ENCODE data around the gene KDM4B.

KDM4B gene

GRCh38 chr19:5139583-5140325, 170.8 kb downstream of the KDM4B start:
- TF ChIP-seq EZH2 (IDR thresholded peaks at IDR 0.05; ENCODE audit: borderline replicate concordance, low read depth, low read length, severe bottlenecking) (no peak), CTCF (IDR thresholded peaks at IDR 0.05; ENCODE audit: borderline replicate concordance, extremely low read depth, low read length, poor library complexity, severe bottlenecking) (no peak)
- no peaks in the 10 kb centered on the region for H3K79me2 ChIP-seq (ENCODE audit: insufficient read depth, low read length)
- ATAC-seq (ENCODE audit: insufficient read depth, low read depth): no peak
- H3K36me3 ChIP-seq (ENCODE audit: insufficient read depth, low read length): peaks cover 97% of the 10 kb centered on the region
- H3K4me2 ChIP-seq (ENCODE audit: insufficient read depth, low read length): no peak overlapping the region
- peaks cover 18% of the 10 kb centered on the region for H4K20me1 ChIP-seq (ENCODE audit: insufficient read depth, low read length)
- 0 out of 2 replicates have a peak, but pooled peaks cover 3% of the 10 kb centered on the region for H3K4me1 ChIP-seq (ENCODE audit: insufficient read depth, low read length)
- no peak overlapping the region for H2AFZ ChIP-seq (ENCODE audit: low read depth, low read length)
- H3K9ac ChIP-seq (ENCODE audit: low read depth, low read length): no peak overlapping the region
- H3K4me3 ChIP-seq (ENCODE audit: low read depth in 1 of 2, low read length in 2 of 2): no peak overlapping the region
- H3K9me3 ChIP-seq (ENCODE audit: insufficient read depth, low read length, severe bottlenecking): no peaks in the 10 kb centered on the region
- H3K27ac ChIP-seq (ENCODE audit: low read length): no peak overlapping the region
- H3K27me3 ChIP-seq (ENCODE audit: insufficient read depth, low read length, poor library complexity): no peaks in the 10 kb centered on the region
- DNase-seq: no peak

GRCh38 chr19:5141129-5141849, 172.4 kb downstream of the KDM4B start:
- no peak for ATAC-seq (ENCODE audit: insufficient read depth, low read depth)
- no peak for DNase-seq
- Histone ChIP-seq H2AFZ (ENCODE audit: low read depth, low read length) (no peak overlapping the region), H3K4me3 (ENCODE audit: low read depth in 1 of 2, low read length in 2 of 2) (no peak overlapping the region), H3K27me3 (ENCODE audit: insufficient read depth, low read length, poor library complexity) (no peaks in the 10 kb centered on the region), H3K4me2 (ENCODE audit: insufficient read depth, low read length) (no peak overlapping the region), H3K9ac (ENCODE audit: low read depth, low read length) (no peak overlapping the region), H3K27ac (ENCODE audit: low read length) (no peak overlapping the region), H3K4me1 (ENCODE audit: insufficient read depth, low read length) (0 out of 2 replicates have a peak, but pooled peaks cover 3% of the 10 kb centered on the region), H3K9me3 (ENCODE audit: insufficient read depth, low read length, severe bottlenecking) (no peaks in the 10 kb centered on the region), H4K20me1 (ENCODE audit: insufficient read depth, low read length) (peaks cover 18% of the 10 kb centered on the region), H3K36me3 (ENCODE audit: insufficient read depth, low read length) (peaks cover 93% of the 10 kb centered on the region), H3K79me2 (ENCODE audit: insufficient read depth, low read length) (no peaks in the 10 kb centered on the region)
- no peak for TF ChIP-seq CTCF (IDR thresholded peaks at IDR 0.05; ENCODE audit: borderline replicate concordance, extremely low read depth, low read length, poor library complexity, severe bottlenecking)
- TF ChIP-seq EZH2 (IDR thresholded peaks at IDR 0.05; ENCODE audit: borderline replicate concordance, low read depth, low read length, severe bottlenecking): no peak

GRCh38 chr19:5141850-5142724, 173.2 kb downstream of the KDM4B start:
- Histone ChIP-seq H3K9me3 (ENCODE audit: insufficient read depth, low read length, severe bottlenecking) (no peaks in the 10 kb centered on the region), H3K27me3 (ENCODE audit: insufficient read depth, low read length, poor library complexity) (no peaks in the 10 kb centered on the region), H3K4me2 (ENCODE audit: insufficient read depth, low read length) (no peak overlapping the region), H3K27ac (ENCODE audit: low read length) (no peak overlapping the region), H2AFZ (ENCODE audit: low read depth, low read length) (no peak overlapping the region), H3K79me2 (ENCODE audit: insufficient read depth, low read length) (no peaks in the 10 kb centered on the region), H3K36me3 (ENCODE audit: insufficient read depth, low read length) (peaks cover 92% of the 10 kb centered on the region), H3K4me3 (ENCODE audit: low read depth in 1 of 2, low read length in 2 of 2) (no peak overlapping the region), H3K9ac (ENCODE audit: low read depth, low read length) (no peak overlapping the region), H4K20me1 (ENCODE audit: insufficient read depth, low read length) (peaks cover 18% of the 10 kb centered on the region), H3K4me1 (ENCODE audit: insufficient read depth, low read length) (0 out of 2 replicates have a peak, but pooled peaks cover 3% of the 10 kb centered on the region)
- ATAC-seq (ENCODE audit: insufficient read depth, low read depth) (no peak), DNase-seq (no peak)
- TF ChIP-seq CTCF (IDR thresholded peaks at IDR 0.05; ENCODE audit: borderline replicate concordance, extremely low read depth, low read length, poor library complexity, severe bottlenecking): no peak
- no peak for TF ChIP-seq EZH2 (IDR thresholded peaks at IDR 0.05; ENCODE audit: borderline replicate concordance, low read depth, low read length, severe bottlenecking)

All from DND-41 (cell line).